Ovary (tissue), 3 donors: ENCODE measurements around the gene MSX2.

Source experiments
- EP300 ChIP-seq: sonication (generic); formaldehyde crosslinking; IDR thresholded peaks from one replicate; pipeline ENCODE4 v1.6.1; 2017; ENCODE audit warnings: antibody characterized with exemption
- POLR2A ChIP-seq: fragments of 450-650 bp; IDR thresholded peaks from one replicate; pipeline ENCODE4 v1.6.1; 2017; ENCODE audit warnings: antibody characterized with exemption, mild to moderate bottlenecking, moderate library complexity
- TF ChIP-seq, protein P1 (sequence below), 3 donors: fragments of 450-650 bp in 2 of 3; fragments of 200-600 bp in 1 of 3; IDR thresholded peaks; one replicate each; pipeline versions ENCODE4 v1.5.1 to v1.8.0; 2016 to 2022; ENCODE audit warnings: antibody characterized with exemption in 3 of 3, mild to moderate bottlenecking in 1 of 3
- donor health status: DM: no; HTN: no; CAD: no.

DNA sequence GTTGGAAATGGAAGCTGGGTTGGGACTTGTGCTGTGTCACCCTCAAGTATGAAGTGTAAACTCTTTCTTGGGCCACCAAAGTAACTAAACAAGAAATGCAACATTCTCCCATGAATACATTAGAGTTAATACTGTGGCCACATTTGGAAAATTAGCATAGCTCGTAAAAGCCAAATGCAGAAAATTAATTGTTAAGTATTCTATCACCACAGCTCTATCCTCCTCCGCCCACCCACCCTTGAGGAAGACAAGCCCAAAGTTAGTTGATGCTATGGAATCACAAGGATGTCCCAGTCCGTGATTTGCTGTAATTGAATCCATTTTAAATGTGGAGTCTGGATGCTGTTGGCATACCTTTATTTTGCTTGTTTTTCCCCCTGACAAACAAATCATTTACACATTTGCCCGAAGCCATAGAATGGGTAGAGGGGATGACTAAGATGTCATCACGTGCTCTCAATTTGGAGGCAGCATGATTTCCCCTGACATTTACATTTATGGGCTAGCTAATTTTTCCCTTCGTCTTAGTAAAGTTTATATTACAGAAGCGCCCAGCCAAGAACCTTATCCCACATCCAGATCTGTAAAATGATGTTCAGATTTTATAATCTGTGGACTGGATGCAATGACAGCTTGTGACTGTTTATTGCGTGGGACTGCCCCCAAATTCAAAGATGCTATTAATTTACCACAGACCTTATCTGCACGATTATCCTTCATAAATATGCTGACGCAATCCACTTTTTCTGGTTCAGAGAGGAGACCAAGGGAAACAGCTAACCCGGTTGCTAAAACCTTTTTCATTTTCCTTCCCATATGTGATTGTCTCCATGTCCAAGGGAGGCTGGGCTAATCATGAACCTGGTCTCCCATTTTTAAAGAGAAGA lies 3.7 kb downstream of the MSX2 start:
- TF ChIP-seq, protein P1, sequence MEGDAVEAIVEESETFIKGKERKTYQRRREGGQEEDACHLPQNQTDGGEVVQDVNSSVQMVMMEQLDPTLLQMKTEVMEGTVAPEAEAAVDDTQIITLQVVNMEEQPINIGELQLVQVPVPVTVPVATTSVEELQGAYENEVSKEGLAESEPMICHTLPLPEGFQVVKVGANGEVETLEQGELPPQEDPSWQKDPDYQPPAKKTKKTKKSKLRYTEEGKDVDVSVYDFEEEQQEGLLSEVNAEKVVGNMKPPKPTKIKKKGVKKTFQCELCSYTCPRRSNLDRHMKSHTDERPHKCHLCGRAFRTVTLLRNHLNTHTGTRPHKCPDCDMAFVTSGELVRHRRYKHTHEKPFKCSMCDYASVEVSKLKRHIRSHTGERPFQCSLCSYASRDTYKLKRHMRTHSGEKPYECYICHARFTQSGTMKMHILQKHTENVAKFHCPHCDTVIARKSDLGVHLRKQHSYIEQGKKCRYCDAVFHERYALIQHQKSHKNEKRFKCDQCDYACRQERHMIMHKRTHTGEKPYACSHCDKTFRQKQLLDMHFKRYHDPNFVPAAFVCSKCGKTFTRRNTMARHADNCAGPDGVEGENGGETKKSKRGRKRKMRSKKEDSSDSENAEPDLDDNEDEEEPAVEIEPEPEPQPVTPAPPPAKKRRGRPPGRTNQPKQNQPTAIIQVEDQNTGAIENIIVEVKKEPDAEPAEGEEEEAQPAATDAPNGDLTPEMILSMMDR (IDR thresholded peaks at IDR 0.05), result no peak
- TF ChIP-seq POLR2A, result no peak
- no peak for TF ChIP-seq EP300
